HepG2 (cell line): ENCODE results near the gene C2orf81. TPM values are rescaled to one million over a fixed set of nuclear protein-coding genes. Genes with fewer than 3 reads are reported as not detected.

Experiments used
- BRD4 ChIP-seq: sonication (generic); formaldehyde crosslinking; IDR thresholded peaks from 2 replicates; pipeline ENCODE4 v1.4.0; 2020; ENCODE audit warnings: missing genetic modification reagents
- CBX1 ChIP-seq: IDR thresholded peaks from one replicate; pipeline ENCODE4 v1.6.1; 2016; ENCODE audit warnings: antibody characterized with exemption, low read depth
- CCDC6 ChIP-seq: sonication (generic); formaldehyde crosslinking; IDR thresholded peaks from 2 replicates; pipeline ENCODE4 v1.8.1; 2022; ENCODE audit warnings: mild to moderate bottlenecking, missing genetic modification reagents, moderate library complexity
- CTCF ChIP-seq: sonication (generic); formaldehyde crosslinking; IDR thresholded peaks from 2 replicates; pipeline ENCODE4 v1.5.0; 2020; ENCODE audit warnings: mild to moderate bottlenecking, missing genetic modification reagents, moderate library complexity
- ERF ChIP-seq: IDR thresholded peaks from 2 replicates; pipeline ENCODE4 v1.6.1; 2018; ENCODE audit warnings: missing biosample characterization, missing genetic modification reagents
- FIP1L1 ChIP-seq: fragments of 200-400 bp; formaldehyde crosslinking; IDR thresholded peaks from 2 replicates; pipeline ENCODE4 v1.6.1; 2018; ENCODE audit warnings: low read depth, mild to moderate bottlenecking, low read length, moderate library complexity, borderline replicate concordance; ENCODE audit not compliant: insufficient read depth
- KIAA2018 ChIP-seq: sonication (generic); formaldehyde crosslinking; IDR thresholded peaks from 2 replicates; pipeline ENCODE4 v1.5.0; 2020; ENCODE audit warnings: mild to moderate bottlenecking, missing genetic modification reagents, borderline replicate concordance
- KMT2B ChIP-seq: IDR thresholded peaks from 2 replicates; pipeline ENCODE4 v1.6.1; 2016; ENCODE audit warnings: missing genetic modification reagents, missing compliant biosample characterization
- SALL2 ChIP-seq: sonication (generic); formaldehyde crosslinking; IDR thresholded peaks from 2 replicates; pipeline ENCODE4 v1.8.1; 2023; ENCODE audit warnings: mild to moderate bottlenecking, missing genetic modification reagents, inconsistent platforms
- SMAD3 ChIP-seq: sonication (generic); formaldehyde crosslinking; IDR thresholded peaks from 2 replicates; pipeline ENCODE4 v1.4.0; 2020; ENCODE audit warnings: missing genetic modification reagents
- ZC3H4 ChIP-seq: sonication (generic); formaldehyde crosslinking; IDR thresholded peaks from 2 replicates; pipeline ENCODE4 v1.4.0; 2020; ENCODE audit warnings: missing genetic modification reagents, borderline replicate concordance
- ZFX ChIP-seq: sonication (generic); formaldehyde crosslinking; IDR thresholded peaks from 2 replicates; pipeline ENCODE4 v1.4.0; 2020; ENCODE audit warnings: mild to moderate bottlenecking, low read depth, missing genetic modification reagents, moderate library complexity
- ZNF124 ChIP-seq: sonication (generic); formaldehyde crosslinking; IDR thresholded peaks from 2 replicates; pipeline ENCODE4 v1.4.0; 2020; ENCODE audit warnings: missing genetic modification reagents
- ZNF160 ChIP-seq: sonication (generic); formaldehyde crosslinking; IDR thresholded peaks from 2 replicates; pipeline ENCODE4 v1.8.0; 2022; ENCODE audit warnings: mild to moderate bottlenecking, inconsistent platforms, missing genetic modification reagents
- ZNF282 ChIP-seq: fragments of 450-650 bp; IDR thresholded peaks from 2 replicates; pipeline ENCODE4 v1.6.1; 2018; ENCODE audit not compliant: partially characterized antibody
- ZNF337 ChIP-seq: sonication (generic); formaldehyde crosslinking; IDR thresholded peaks from 2 replicates; pipeline ENCODE4 v1.5.1; 2020; ENCODE audit warnings: missing genetic modification reagents, low read depth, mild to moderate bottlenecking, borderline replicate concordance
- ZNF496 ChIP-seq: sonication (generic); formaldehyde crosslinking; IDR thresholded peaks from 2 replicates; pipeline ENCODE4 v1.8.1; 2023; ENCODE audit warnings: mild to moderate bottlenecking, moderate library complexity, missing genetic modification reagents; ENCODE audit not compliant: insufficient replicate concordance
- ZNF530 ChIP-seq: sonication (generic); formaldehyde crosslinking; IDR thresholded peaks from 2 replicates; pipeline ENCODE4 v1.5.0; 2020; ENCODE audit warnings: low read depth, mild to moderate bottlenecking, missing genetic modification reagents
- ZNF737 ChIP-seq: sonication (generic); formaldehyde crosslinking; IDR thresholded peaks from 2 replicates; pipeline ENCODE4 v1.5.0; 2020; ENCODE audit warnings: missing genetic modification reagents, mild to moderate bottlenecking, borderline replicate concordance
- ZSCAN12 ChIP-seq: sonication (generic); formaldehyde crosslinking; IDR thresholded peaks from 2 replicates; pipeline ENCODE4 v1.9.0; 2021; ENCODE audit warnings: mild to moderate bottlenecking, missing genetic modification reagents
- polyA plus RNA-seq, 8 experiments: library from polyadenylated mRNA; depleted of rRNA in 3 of 8; stranded (reverse) in 7 of 8; unstranded in 1 of 8; fragments of >200 nt; fragmentation: Illumina TruSeq in 4 of 8; extraction: Trizol in 4 of 8; gene quantifications; 2 replicates each; pipeline versions ENCODE4 v1.2.1 to v1.2.3, GENCODE V29; 2011 to 2016; ENCODE audit warnings: low read depth in 4 of 8, missing spikeins in 1 of 8, mixed read lengths in 1 of 8; ENCODE audit not compliant: insufficient read depth in 1 of 8
- total RNA-seq, 5 experiments: library from RNA; depleted of rRNA; stranded (reverse); fragments of >200 nt; fragmentation: Illumina TruSeq; extraction: Trizol; gene quantifications; 2 replicates each; pipeline ENCODE4 v1.2.3, GENCODE V29; 2016; ENCODE audit warnings: low read depth in 1 of 5

C2orf81 gene
- total and polyA plus RNA-seq, 2 of the 13 experiments (the other 11 are each of a cell fraction or from before 2014, with no cell fraction given) = 0.15 to 0.17 TPM

GRCh38 chr2:74441690-74442482 lies 20.5 kb upstream of the C2orf81 start, which contains the start of gene RTKN (continued):
- TF ChIP-seq CTCF (CRISPR knock-in tag) (peak; percentile 38), ERF (CRISPR knock-in tag) (peak; percentile 81; the same call in 1 of the 2 replicates), ZFX (CRISPR knock-in tag) (peak; percentile 91), ZNF337 (CRISPR knock-in tag) (0 out of 2 replicates have a peak, but pooled peaks have one; percentile 66), BRD4 (peak; percentile 93), SALL2 (CRISPR knock-in tag) (peak; percentile 73), ZNF124 (CRISPR knock-in tag) (peak; percentile 75; the same call in 1 of the 2 replicates), ZNF160 (CRISPR knock-in tag) (peak; percentile 19; the same call in 1 of the 2 replicates), FIP1L1 (no peak), ZNF282 (no peak), KMT2B (peak; percentile 38; the same call in 1 of the 2 replicates), KIAA2018 (CRISPR knock-in tag) (0 out of 2 replicates have a peak, but pooled peaks have one; percentile 33), SMAD3 (CRISPR knock-in tag) (peak; percentile 80), ZNF496 (CRISPR knock-in tag) (no peak), ZNF737 (CRISPR knock-in tag) (peak; percentile 92; the same call in 1 of the 2 replicates), ZNF530 (CRISPR knock-in tag) (0 out of 2 replicates have a peak, but pooled peaks have one; percentile 67), CCDC6 (peak; percentile 83; the same call in 1 of the 2 replicates), CBX1 (no peak), ZSCAN12 (peak; percentile 93; the same call in 1 of the 2 replicates), ZC3H4 (CRISPR knock-in tag) (peak; percentile 95; the same call in 1 of the 2 replicates)
